ENCODE measurements around the gene CBX2.
A peak's percentile ranks its signal among the peaks of the same experiment; 100 is the strongest.
"Not testable (repeated sequence)": the region's sequence is repeated elsewhere in the genome, so short reads cannot be mapped to it uniquely, and the experiment has no call there.

The CBX2 gene

DNA sequence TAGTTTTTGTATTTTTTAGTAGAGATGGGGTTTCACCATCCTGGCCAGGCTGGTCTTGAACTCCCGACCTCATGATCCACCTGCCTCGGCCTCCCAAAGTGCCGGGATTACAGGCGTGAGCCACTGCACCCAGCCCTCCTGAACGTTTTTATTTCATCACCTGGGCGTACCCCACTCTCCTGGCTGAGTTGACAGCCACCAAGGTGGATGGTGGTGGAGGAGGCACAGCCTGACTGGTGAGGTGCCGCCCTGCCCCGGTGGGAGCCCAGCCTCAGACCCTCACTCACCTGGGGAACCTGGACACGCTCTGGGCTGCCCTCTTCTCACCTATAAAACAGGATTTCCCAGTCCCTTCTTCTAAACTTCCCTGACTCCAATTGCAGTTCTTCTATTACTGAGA is 5.2 kb upstream of the CBX2 start:
- DNase-seq = not testable (repeated sequence)

DNA sequence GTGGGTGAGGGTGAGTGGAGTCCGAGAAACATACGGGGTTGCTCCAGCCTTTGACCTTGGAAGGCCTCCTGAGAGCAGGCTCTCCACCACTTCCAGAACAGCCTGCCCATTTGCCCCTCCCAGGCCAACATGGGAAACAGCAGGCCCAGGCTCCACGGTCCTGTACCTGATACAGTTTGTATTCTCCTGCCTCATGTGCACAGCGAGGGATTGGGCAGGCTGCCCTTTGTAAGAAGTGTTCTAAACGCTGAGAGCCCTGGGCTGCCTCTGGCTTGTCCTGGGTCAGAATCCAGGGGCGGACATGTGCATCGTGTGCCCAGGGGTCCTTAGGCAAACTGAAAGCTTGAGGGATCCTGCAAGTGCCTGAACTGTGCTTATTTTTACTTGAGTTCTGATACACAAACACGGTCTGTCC is 3.4 kb upstream of the CBX2 start:
- DNase-seq = no peak

DNA sequence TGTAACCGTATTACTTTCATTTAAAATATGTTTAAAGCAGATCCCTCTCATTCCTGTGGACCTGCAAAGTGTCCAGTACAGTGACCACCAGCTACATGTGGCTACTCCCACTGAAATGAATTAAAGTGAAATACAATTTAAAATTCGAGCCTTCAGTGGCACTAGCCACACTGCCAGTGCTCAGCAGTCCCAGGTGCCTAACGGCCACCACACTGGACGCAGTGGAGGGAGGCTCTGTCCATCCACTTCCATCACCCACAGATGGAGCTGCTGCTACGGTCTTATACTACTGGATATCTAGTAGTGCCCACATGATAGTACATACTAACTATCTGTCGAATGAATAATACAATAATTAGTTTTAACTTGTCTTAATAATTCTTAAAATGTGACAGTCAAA is 2.3 kb upstream of the CBX2 start:
- no peak for DNase-seq

DNA sequence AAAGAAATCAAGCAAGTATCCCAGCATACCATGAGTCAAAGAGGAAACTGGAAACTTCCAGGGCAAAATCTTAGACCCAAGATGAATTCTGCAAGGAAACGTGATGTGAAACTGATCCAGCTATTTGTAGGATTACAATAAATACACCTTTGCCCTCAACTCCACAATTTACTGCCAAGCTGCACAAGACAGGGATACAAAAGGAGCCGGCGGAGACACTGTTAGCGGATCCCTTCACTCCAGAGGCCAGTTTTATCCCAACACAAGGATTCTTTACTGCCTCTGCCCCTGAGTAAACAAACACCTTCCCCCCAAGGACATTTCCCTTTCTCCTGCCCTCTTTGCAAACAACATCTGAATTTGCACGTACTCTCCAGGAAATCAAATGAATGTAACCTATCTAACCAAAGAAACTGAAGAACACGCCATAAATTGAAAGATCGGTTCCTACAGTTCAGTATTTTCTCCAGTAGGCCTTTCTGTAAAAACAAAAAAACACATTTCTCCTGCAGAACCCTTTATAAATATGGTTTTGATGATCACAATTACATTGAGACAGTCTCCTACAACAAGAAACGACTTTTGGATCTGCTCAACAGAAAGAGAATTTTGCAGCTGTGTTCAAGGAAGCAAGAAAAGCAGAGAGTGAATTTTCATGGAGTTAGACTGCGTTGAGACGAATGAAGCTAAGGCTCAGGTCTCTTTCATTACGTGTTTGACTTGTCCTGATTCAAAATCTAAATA is 1.4 kb upstream of the CBX2 start:
- DNase-seq = peak in 1 of 2 experiments; percentile 32

- peak; percentile 75 to 81 for DNase-seq
These were observed 641 bp upstream of the CBX2 start for GRCh38 chr17:79777120-79777893.

DNA sequence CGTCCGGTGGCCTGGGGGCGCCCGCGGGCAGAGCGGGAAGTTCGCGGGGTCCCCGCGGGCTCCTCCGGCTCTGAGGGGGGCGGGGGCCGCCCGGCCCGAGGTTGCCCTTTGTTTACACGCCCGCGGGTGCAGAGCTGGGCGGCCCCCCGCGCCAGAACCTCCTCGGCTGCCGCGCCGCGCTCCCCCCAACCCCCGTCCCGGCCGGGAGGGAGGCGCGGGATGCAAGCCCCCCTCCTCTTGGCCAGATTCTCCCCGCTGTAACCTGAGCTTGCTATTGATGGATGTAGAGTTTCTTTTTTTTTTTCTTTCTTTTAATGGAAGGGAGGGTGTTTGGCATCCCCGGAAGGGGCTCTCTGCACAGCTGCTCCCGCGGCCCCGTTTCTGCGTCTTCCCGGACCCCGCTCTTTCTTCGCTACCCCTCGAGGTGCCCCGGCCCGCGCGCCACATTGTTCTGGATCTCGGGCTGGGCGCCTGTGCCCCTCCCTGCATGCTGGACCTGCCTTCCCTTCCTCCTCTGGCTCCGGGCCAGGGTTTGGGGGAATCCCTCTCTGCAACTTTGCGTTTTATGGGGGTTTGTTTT is 646 bp downstream of the CBX2 start:
- no peak for DNase-seq

DNA sequence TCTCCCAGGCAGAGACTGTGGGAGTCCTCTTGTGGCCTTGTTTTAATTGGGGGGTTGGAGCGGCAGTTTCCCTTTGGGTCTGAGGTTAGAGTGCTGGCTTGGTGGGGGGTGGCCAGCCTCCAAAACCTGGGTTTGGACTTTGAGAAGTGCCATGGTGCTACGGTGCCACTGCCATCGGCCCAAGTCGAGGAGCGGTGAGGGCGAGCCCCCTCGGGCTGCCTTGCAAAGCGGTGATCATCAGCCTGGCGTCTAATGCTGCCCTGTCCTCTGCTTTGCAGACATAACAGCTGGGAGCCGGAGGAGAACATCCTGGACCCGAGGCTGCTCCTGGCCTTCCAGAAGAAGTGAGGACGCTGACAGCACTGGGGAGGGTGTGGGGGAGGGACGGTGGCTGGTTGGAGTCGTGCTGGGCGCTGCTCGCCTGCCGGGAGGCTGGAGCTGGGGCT is 1.2 kb downstream of the CBX2 start:
- DNase-seq = no peak

- DNase-seq = no peak
These were observed 1.9 kb downstream of the CBX2 start for GRCh38 chr17:79779661-79780365.

- no peak for DNase-seq
These were observed 3.2 kb downstream of the CBX2 start for GRCh38 chr17:79781012-79781650.

DNA sequence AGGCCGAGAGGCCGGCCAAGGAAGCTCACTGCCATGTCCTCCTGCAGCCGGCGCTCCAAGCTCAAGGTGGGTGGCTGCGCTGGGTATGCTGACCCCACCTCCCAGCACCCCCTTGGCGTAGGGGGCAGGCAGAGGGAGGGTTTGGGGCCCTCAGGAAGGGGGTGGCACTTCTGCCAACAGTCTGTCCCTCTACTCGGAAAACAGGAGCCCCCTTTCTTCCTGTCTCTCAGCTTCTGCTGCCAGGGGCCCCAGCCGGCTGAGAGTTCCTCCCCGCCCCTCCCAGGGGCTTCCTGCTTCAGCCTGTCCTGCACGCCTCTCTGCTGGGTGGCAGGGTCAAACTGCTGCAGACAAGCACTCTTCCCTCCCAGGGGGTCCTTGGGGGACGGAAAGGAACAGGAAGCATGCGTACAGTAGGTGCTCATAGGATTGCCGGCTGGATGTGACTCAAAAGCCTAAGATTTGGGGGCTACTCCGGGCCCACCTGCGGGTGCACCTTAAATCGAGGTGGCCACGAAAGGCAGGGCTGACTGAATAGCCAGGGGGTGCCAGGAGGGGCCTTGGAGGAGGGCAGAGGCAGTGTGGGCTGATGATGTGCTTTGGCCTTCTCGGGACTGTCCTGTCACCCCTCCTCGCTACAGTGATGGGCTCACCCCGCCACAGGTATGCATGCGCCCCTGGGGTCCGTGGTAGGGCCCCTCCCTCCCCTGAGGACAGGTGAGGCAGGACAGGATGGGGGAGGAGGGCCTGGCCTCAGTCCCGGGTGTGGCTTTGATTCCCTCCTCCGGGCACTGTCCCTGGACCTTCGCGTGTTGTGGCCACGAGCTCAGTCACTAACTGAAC is 4.0 kb downstream of the CBX2 start:
- no peak for DNase-seq

- DNase-seq = no peak
These were observed 5.9 kb downstream of the CBX2 start for GRCh38 chr17:79783891-79784290.

DNA sequence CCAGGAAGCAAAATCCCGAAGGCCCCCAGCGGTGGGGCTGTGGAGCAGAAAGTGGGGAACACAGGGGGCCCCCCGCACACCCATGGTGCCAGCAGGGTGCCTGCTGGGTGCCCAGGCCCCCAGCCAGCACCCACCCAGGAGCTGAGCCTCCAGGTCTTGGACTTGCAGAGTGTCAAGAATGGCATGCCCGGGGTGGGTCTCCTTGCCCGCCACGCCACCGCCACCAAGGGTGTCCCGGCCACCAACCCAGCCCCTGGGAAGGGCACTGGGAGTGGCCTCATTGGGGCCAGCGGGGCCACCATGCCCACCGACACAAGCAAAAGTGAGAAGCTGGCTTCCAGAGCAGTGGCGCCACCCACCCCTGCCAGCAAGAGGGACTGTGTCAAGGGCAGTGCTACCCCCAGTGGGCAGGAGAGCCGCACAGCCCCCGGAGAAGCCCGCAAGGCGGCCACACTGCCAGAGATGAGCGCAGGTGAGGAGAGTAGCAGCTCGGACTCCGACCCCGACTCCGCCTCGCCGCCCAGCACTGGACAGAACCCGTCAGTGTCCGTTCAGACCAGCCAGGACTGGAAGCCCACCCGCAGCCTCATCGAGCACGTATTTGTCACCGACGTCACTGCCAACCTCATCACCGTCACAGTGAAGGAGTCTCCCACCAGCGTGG is 6.5 kb downstream of the CBX2 start:
- DNase-seq = no peak

DNA sequence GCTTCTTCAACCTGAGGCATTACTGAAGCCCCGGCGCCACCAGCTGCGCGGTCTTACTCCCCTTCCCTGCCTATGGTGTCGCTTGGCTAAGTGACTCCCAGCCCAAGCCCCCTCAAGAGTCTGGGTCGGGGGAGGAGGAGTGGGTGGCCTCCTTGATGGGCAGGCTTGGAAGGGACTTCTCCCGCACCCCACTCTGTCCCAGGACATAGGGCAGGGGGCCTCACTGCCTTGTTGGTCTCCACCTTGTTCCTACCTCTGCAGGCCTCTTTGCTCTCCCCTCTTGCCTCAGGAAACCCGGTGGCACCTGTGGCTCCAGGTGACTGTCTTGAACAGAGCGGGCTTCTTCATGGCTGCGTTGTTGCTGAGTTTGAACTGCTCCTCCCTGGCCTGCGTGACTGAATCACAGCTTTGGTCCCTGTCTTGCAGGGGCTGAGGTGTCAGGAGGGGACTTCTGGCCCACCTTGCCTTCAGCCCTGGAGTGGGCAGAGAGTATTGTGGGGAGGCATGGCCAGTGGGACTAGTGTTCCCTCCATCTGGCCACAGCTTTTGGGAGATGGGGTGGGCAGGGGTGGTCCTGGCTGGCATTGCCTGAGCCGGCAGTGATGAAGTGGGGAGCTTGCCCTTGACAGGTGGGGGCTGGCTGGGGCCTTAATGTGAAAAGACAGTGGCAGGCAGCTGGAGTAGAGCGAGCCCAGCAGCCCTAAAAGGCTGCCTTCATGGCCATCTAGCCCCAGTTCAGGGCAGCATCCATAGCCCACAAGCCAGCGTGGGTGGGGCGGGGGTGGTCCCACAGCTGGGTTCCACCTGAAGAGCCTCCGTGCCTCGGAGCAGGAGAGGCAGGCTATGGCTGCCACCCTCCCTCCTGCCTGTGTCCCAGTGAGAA is 7.3 kb downstream of the CBX2 start:
- no peak for DNase-seq

DNA sequence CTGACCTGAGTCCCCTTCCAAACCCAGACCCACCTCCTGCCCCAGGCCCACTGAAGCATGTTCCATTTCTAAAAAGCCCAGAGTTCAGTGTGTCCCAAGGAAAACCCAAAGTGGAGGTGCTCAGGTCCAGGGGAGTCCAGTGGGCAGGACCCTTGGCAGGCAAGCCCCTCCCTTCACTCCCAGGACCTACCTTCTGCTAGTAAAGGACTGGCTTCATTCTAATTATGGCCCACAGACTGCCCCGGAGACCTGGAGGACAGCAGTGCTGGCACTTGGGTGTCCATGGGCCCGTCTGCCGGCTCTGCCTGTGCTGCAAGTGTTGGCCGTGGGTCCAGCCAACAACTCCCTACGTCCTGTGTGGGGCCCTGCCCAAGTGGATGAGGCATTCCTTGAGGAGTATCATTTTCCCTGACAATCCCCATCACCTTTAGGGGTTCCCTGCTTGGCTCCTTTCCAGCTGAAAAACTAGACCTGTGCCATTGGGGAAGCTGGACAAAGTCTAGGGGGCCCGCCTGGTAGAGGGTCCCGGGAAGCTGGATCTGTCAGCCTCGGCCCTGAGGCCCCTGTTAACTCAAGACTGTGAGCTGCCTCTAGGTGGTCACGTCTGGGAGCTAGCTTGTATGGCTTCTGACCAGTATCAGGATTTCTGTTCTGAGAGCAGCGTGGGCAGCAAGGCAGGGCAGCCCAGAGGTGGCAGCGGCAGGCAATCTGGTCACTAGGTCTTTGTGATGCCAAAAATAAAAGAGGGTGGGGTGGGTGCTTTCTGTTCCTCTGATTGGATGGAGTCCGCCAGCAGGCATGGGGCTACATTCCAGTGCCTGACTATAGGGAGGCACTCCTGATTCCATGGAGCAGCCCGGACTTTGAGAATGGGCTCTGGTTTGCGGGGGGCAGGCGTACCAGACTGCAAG is 8.2 kb downstream of the CBX2 start:
- no peak for DNase-seq

- DNase-seq = no peak
These were observed 9.1 kb downstream of the CBX2 start for GRCh38 chr17:79786930-79787643.

DNA sequence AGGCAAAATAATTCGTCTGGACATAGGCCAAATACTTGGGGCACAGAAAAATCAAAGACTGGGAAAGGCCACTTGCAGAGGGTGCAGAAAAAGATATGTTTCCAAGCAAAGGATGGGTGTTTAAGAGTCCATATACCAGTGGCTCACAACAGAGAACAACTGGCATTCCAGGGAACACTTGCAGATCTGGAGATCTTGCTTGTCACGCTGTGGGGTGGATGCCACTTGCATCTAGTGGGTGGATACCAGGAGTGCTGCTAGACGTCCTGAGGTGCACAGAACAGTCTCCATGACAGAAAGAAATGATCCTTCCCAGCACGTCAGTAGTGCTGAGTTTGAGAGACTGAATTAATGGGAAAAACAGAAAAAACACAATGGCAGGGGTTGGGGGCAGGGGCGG is 10.5 kb downstream of the CBX2 start:
- no peak for DNase-seq

DNA sequence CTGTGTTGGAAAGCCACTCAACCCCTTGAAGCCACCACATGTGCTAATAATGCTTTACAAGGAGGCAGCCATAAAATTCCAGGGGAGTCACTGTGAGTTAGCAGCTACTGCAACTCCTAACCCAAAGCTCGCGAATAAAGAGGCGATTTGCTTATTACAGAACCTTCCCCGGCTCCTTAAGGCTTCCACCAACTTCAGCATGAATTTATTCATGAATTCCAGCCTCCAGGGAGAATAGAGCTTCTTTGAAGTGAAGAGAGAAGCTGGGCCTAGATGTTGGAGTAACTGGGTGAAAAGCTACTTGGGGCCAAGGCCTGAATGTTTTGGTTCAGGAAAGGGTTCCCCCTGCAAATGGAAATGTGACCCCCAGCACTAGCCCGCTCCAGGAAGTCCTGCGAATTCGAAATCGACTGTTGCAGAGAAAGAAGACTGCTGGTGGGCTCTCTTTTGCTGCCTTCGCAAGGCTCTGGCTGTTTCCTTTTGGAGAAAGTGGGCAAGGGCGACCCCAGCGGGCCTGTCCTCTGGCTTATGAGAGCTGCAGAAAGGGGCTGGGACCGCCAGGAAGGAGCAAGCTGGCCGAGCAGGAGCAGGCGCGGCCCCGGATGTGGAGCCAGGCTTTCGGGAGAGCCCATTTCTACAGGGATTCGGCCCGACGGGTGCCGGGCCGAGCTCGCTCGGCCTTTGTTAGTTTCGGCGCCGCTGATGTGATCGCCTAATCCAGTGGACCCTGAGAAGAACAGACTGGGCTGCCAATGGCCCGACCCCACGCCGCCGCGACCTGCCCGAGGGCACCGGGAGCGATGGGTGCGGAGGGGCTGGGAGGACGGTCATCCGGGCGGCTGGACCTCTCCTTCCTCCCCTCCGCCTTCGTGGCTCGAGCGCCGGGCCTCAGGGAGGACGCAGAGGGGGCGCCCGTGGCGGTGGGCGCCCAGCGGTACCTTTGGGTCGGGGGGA is 11.3 kb downstream of the CBX2 start:
- no peak for DNase-seq
